ENCODE results near the gene RASSF1. TPM values are rescaled to one million over a fixed set of nuclear protein-coding genes. Genes with fewer than 3 reads are reported as not detected.

The RASSF1 gene
- total and polyA plus RNA-seq, 2 of the 13 experiments (the other 11 are each of a cell fraction or from before 2014, with no cell fraction given), result 10.2 to 27.5 TPM

DNA sequence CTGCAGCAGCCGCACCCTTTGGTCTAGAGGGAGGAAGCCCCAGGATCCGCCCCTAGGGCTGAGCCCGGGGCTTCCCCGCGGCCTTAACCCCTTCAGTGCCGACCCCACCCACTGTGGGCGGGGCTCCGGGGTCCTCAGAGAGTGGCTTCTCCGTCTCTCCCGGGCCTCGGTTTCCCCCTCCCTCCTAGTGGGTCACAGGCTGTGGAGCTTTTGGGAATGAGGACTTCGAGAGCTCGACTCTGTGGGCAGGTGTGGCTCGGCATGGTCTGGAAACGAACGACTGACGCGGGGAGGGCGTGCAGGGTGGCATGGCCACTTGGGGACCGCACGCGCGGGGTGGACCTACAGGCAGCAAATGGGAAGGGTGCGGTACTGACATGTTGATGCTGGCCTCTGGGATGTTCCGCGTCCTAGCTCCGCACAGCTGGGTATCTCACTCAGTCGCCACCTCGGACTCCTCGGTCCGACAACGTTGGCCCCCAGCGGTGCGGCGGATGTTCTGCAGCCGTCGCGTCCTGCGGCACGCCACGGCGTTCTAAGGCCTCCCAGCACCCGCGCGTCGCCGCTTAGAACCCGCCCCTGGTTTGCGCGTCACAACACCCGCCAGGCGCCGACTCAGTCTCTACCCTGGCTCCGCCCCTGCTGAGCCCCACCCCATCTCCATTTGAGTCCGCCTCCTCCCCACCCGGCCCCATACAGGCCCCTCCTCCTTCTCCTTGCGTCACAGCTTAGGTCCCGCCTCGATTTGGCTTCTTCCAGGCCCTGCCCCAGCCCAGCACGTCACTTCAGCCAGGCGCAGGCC lies 41.6 kb downstream of the RASSF1 start, which contains the start of the genes HYAL3 and NAA80 (continued):
- TF ChIP-seq POGK (CRISPR knock-in tag; conservative IDR thresholded peaks at IDR 0.05) (peak; percentile 80), ZNF792 (CRISPR knock-in tag; IDR thresholded peaks at IDR 0.05) (0 out of 2 replicates have a peak, but pooled peaks have one; percentile 38), GATA4 (IDR thresholded peaks at IDR 0.05; ENCODE audit: borderline replicate concordance, low read depth) (peak; percentile 51; the same call in 1 of the 2 replicates), ZIK1 (CRISPR knock-in tag; IDR thresholded peaks at IDR 0.05; ENCODE audit: borderline replicate concordance, low read depth) (peak; percentile 86), RFX5 (IDR thresholded peaks at IDR 0.05; ENCODE audit: low read depth, low read length) (peak; percentile 8; the same call in 1 of the 2 replicates), ZNF121 (CRISPR knock-in tag; IDR thresholded peaks at IDR 0.05) (no peak), ZNF343 (CRISPR knock-in tag; IDR thresholded peaks at IDR 0.05) (peak; percentile 52; the same call in 1 of the 2 replicates), CAMTA2 (CRISPR knock-in tag; IDR thresholded peaks at IDR 0.05; ENCODE audit: borderline replicate concordance) (no peak), ZFP36L1 (CRISPR knock-in tag; IDR thresholded peaks at IDR 0.05) (peak; percentile 68; the same call in 1 of the 2 replicates), RBAK (CRISPR knock-in tag; IDR thresholded peaks at IDR 0.05) (no peak), ZBTB39 (CRISPR knock-in tag; IDR thresholded peaks at IDR 0.05) (peak; percentile 76; the same call in 1 of the 2 replicates), IKZF4 (CRISPR knock-in tag; IDR thresholded peaks at IDR 0.05; ENCODE audit: borderline replicate concordance, low read depth, not compliant biosample characterization) (peak; percentile 73), HMG20B (CRISPR knock-in tag; conservative IDR thresholded peaks at IDR 0.05) (no peak), MED13 (CRISPR knock-in tag; IDR thresholded peaks at IDR 0.05) (peak; percentile 3; the same call in 1 of the 2 replicates), HMG20A (CRISPR knock-in tag; IDR thresholded peaks at IDR 0.05; ENCODE audit: borderline replicate concordance) (no peak), RBM39 (IDR thresholded peaks at IDR 0.05; ENCODE audit: low read depth, low read length, poor library complexity, severe bottlenecking) (no peak), HNRNPH1 (optimal IDR thresholded peaks at IDR 0.05; ENCODE audit: low read depth, low read length) (peak; percentile 95), TRIM24 (CRISPR knock-in tag; IDR thresholded peaks at IDR 0.05) (no peak)
- TF ChIP-seq, protein P1, sequence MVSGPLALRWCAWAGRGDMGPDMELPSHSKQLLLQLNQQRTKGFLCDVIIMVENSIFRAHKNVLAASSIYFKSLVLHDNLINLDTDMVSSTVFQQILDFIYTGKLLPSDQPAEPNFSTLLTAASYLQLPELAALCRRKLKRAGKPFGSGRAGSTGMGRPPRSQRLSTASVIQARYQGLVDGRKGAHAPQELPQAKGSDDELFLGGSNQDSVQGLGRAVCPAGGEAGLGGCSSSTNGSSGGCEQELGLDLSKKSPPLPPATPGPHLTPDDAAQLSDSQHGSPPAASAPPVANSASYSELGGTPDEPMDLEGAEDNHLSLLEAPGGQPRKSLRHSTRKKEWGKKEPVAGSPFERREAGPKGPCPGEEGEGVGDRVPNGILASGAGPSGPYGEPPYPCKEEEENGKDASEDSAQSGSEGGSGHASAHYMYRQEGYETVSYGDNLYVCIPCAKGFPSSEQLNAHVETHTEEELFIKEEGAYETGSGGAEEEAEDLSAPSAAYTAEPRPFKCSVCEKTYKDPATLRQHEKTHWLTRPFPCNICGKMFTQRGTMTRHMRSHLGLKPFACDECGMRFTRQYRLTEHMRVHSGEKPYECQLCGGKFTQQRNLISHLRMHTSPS (CRISPR knock-in tag; IDR thresholded peaks at IDR 0.05; ENCODE audit: low read depth), result peak; percentile 54; the same call in 1 of the 2 replicates
- TF ChIP-seq, protein P2, sequence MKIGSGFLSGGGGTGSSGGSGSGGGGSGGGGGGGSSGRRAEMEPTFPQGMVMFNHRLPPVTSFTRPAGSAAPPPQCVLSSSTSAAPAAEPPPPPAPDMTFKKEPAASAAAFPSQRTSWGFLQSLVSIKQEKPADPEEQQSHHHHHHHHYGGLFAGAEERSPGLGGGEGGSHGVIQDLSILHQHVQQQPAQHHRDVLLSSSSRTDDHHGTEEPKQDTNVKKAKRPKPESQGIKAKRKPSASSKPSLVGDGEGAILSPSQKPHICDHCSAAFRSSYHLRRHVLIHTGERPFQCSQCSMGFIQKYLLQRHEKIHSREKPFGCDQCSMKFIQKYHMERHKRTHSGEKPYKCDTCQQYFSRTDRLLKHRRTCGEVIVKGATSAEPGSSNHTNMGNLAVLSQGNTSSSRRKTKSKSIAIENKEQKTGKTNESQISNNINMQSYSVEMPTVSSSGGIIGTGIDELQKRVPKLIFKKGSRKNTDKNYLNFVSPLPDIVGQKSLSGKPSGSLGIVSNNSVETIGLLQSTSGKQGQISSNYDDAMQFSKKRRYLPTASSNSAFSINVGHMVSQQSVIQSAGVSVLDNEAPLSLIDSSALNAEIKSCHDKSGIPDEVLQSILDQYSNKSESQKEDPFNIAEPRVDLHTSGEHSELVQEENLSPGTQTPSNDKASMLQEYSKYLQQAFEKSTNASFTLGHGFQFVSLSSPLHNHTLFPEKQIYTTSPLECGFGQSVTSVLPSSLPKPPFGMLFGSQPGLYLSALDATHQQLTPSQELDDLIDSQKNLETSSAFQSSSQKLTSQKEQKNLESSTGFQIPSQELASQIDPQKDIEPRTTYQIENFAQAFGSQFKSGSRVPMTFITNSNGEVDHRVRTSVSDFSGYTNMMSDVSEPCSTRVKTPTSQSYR (CRISPR knock-in tag; IDR thresholded peaks at IDR 0.05; ENCODE audit: borderline replicate concordance), result peak; percentile 4; the same call in 1 of the 2 replicates
